Ishikawa (cell line): ENCODE measurements around the gene MEGF6.

ENCODE experiments used
- CEBPB ChIP-seq: IDR thresholded peaks from 2 replicates; pipeline ENCODE4 v1.6.1; 2012
- CREB1 ChIP-seq: IDR thresholded peaks from 2 replicates; pipeline ENCODE4 v1.6.1; 2012; ENCODE audit warnings: low read depth
- EGR1 ChIP-seq: IDR thresholded peaks from 2 replicates; pipeline ENCODE4 v1.6.1; 2012
- EP300 ChIP-seq: IDR thresholded peaks from 2 replicates; pipeline ENCODE4 v1.6.1; 2012; ENCODE audit warnings: borderline replicate concordance
- FOXM1 ChIP-seq: IDR thresholded peaks from 2 replicates; pipeline ENCODE4 v1.6.1; 2012; ENCODE audit warnings: low read depth, borderline replicate concordance
- MAX ChIP-seq: IDR thresholded peaks from 2 replicates; pipeline ENCODE4 v1.6.1; 2012
- NFIC ChIP-seq: IDR thresholded peaks from 2 replicates; pipeline ENCODE4 v1.6.1; 2012
- RAD21 ChIP-seq: IDR thresholded peaks from 2 replicates; pipeline ENCODE4 v1.6.1; 2012; ENCODE audit warnings: low read depth
- REST ChIP-seq: IDR thresholded peaks from 2 replicates; pipeline ENCODE4 v1.6.1; 2012; ENCODE audit warnings: low read depth, mild to moderate bottlenecking
- TAF1 ChIP-seq: IDR thresholded peaks from 2 replicates; pipeline ENCODE4 v1.6.1; 2012; ENCODE audit warnings: low read depth, mild to moderate bottlenecking
- TCF12 ChIP-seq: IDR thresholded peaks from 2 replicates; pipeline ENCODE4 v1.6.1; 2012; ENCODE audit warnings: low read depth
- TEAD4 ChIP-seq: IDR thresholded peaks from 2 replicates; pipeline ENCODE4 v1.6.1; 2012
- USF1 ChIP-seq: IDR thresholded peaks from 2 replicates; pipeline ENCODE4 v1.6.1; 2012
- YY1 ChIP-seq: IDR thresholded peaks from 2 replicates; pipeline ENCODE4 v1.6.1; 2012; ENCODE audit warnings: low read depth
- ZBTB7A ChIP-seq: IDR thresholded peaks from 2 replicates; pipeline ENCODE4 v1.6.1; 2012; ENCODE audit warnings: low read depth

Gene MEGF6

GRCh38 chr1:3545363-3546047, 65.8 kb downstream of the MEGF6 start:
- TF ChIP-seq TEAD4 (no peak), ZBTB7A (no peak), EP300 (no peak), YY1 (no peak), TAF1 (no peak), USF1 (no peak), TCF12 (no peak), CREB1 (no peak), EGR1 (no peak), MAX (no peak), REST (no peak), FOXM1 (no peak)

GRCh38 chr1:3544040-3544977, 67.0 kb downstream of the MEGF6 start:
- TF ChIP-seq FOXM1 (no peak), CEBPB (no peak), TCF12 (no peak), RAD21 (no peak), CREB1 (no peak), MAX (no peak), YY1 (no peak), TEAD4 (no peak), USF1 (no peak)

GRCh38 chr1:3543076-3544039, 68.0 kb downstream of the MEGF6 start:
- no peak for TF ChIP-seq EGR1
- TF ChIP-seq FOXM1: peak; percentile 72
- no peak for TF ChIP-seq CREB1
- TF ChIP-seq REST: no peak
- peak; percentile 92 for TF ChIP-seq EP300
- TF ChIP-seq TAF1: no peak
- no peak for TF ChIP-seq USF1
- TF ChIP-seq YY1: no peak
- peak; percentile 95 for TF ChIP-seq TCF12
- no peak for TF ChIP-seq RAD21
- peak; percentile 75 for TF ChIP-seq MAX
- TF ChIP-seq NFIC: peak; percentile 95
- TF ChIP-seq TEAD4: peak; percentile 94
- no peak for TF ChIP-seq CEBPB
- TF ChIP-seq ZBTB7A: peak; percentile 85

- TF ChIP-seq RAD21 (no peak), EP300 (no peak), MAX (no peak), YY1 (no peak), TCF12 (no peak), NFIC (no peak), TAF1 (no peak), CEBPB (no peak), USF1 (no peak), ZBTB7A (no peak), TEAD4 (no peak), REST (no peak), CREB1 (no peak)
These were observed 68.6 kb downstream of the MEGF6 start for GRCh38 chr1:3542676-3543075.
